Activated T-cell treated with anti-CD3 and anti-CD28 coated beads for 24 hours (primary cell): Measurements from ENCODE around the gene CDIPT.

Experiments
- DNase-seq: peaks from one replicate; pipeline ENCODE4 v3.0.0-alpha.2; 2020; ENCODE audit warnings: low read depth

Gene CDIPT

GRCh38 chr16:29810699-29811169 lies 52.3 kb downstream of the CDIPT start:
- no peak for DNase-seq

DNA sequence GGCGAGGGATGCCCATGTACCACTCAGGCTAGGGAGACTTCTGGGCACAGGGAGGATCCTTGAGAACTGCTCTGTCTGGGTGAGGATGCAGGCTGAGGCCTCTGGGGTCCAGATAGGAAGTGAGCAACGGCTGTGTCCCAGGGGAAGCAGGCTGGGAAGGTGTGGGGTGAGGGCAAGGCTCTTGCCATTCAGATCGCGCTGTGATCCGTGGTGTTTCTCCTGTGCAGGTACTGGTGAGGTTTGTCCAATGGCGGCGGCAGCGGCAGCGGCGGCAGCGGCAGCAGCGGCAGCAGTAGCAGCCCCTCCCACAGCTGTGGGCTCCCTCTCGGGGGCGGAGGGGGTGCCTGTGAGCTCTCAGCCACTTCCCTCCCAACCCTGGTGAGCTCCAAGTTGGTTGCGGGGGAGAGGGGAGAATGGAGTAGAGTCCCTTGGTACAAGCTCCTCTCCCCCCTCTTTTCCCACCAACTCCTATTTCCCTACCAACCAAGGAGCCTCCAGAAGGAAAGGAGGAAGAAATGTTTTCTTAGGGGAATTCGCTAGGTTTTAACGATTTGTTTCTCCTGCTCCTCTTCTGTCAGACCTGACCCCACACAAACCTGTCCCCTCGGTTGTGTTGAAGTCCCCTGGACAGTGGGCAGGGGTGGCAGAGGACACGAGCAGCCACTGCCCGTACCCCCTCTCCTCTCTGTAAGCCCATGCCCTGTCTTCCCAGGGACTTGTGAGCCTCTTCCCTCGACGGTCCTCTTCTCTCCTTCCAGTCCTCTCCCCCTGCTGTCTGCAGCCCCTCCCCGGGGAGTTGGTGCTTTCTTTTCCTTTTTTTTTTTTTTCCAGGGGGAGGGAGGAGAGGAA lies 53.0 kb downstream of the CDIPT start:
- no peak for DNase-seq

DNA sequence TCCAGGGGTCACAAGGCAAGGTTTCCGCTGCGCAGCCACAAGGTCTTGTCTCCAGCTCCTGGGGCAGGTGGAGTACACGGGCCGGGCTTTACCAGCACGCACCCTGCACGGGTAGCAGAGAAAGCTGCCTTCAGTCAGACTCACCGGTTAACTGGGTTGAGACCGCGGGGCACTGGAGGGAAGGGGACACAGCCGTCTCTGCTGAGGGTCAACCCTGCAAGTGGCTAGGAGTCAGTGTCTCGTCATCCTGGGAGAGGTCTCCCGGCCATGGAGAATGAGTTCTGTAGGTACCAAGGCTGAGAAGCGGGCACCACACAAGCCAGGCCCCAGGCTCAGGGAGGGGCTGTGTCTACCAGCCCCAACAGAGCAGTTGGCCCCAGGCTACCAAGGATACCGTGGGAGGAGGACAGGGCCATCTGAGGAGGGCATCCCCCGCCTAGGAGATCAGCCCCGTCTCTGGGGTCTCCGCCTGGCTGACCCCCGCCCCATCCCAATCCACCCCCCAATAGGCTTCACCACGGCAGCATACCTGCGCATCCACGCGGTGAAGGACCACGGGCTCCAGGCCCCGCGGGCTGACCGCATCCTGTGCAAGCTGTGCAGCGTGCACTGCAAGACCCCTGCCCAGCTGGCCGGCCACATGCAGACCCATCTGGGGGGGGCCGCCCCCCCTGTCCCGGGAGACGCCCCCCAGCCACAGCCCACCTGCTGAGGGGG lies 53.8 kb downstream of the CDIPT start:
- DNase-seq: no peak
